Measurements from ENCODE around the gene ZP2.

Gene ZP2

DNA sequence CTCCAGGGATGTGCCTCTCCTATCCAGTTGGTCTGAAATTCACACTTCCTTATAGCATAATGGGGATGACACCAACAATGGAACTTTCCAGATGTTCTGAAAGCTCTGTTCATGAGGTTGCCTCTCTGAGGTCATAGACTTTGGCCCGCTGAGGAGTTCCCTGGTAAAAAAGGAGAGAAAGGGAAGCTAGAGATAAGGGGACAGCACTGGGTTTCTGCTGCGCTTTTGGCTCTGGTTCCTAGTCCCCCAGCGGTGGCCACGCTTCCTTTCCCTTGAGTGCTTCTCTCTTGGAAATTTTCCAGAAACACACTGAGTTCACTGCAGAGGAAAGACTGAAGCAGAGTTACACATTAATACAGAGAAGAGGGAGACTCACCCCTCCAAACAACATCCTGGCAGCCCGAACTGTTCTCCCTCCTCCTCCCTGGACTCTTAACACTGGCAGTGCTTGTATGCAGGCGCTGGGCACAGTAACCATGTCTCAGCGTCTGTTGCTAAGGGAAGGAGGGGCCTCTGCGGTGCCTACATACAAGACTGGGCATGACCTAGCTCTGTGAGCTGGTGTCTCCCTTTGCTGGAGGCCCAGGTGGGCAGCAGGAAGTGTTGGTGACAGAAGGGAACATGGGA lies 60.9 kb downstream of the ZP2 start, which contains the start of gene DNAH3:
TSS of gene DNAH3 (minus strand) at position 472 of the 627 bp plus-strand sequence. CDS start 527 bp downstream, outside the sequence.
- H3K9ac ChIP-seq (ENCODE audit: low read depth, low read length) = no peak within 1 kb of the TSS
- no peak within 1 kb of the TSS for H2AFZ ChIP-seq (ENCODE audit: low read depth, low read length)
- DNase-seq = no peak

More for the DNA sequence above, 60.9 kb downstream of the ZP2 start, which contains the start of gene DNAH3:
- H3K4me1 ChIP-seq (ENCODE audit: insufficient read depth, low read length) = no peaks in the 10 kb centered on the region
- TF ChIP-seq CTCF (IDR thresholded peaks at IDR 0.05; ENCODE audit: borderline replicate concordance, extremely low read depth, low read length, poor library complexity, severe bottlenecking) (no peak), EZH2 (IDR thresholded peaks at IDR 0.05; ENCODE audit: borderline replicate concordance, low read depth, low read length, severe bottlenecking) (no peak)
- H3K27me3 ChIP-seq (ENCODE audit: insufficient read depth, low read length, poor library complexity) = peaks cover 6% of the 10 kb centered on the region
- H3K79me2 ChIP-seq (ENCODE audit: insufficient read depth, low read length) = no peaks in the 10 kb centered on the region
- H3K9me3 ChIP-seq (ENCODE audit: insufficient read depth, low read length, severe bottlenecking) = no peaks in the 10 kb centered on the region
- H3K4me2 ChIP-seq (ENCODE audit: insufficient read depth, low read length) = no peak within 1 kb of the TSS
- no peaks in the 10 kb centered on the region for H4K20me1 ChIP-seq (ENCODE audit: insufficient read depth, low read length)
- no peak within 1 kb of the TSS for H3K27ac ChIP-seq (ENCODE audit: low read length)
- ATAC-seq (ENCODE audit: insufficient read depth, low read depth) = peak; percentile 52; the same call in 1 of the 3 replicates
- no peak within 1 kb of the TSS for H3K4me3 ChIP-seq (ENCODE audit: low read depth in 1 of 2, low read length in 2 of 2)
- no peaks in the 10 kb centered on the region for H3K36me3 ChIP-seq (ENCODE audit: insufficient read depth, low read length)

All from DND-41 (cell line).